Activated CD4-positive, alpha-beta T cell treated with anti-CD3 and anti-CD28 coated beads, Interleukin-2, Interleukin-6, amounts not matched to agents 100 ng/mL and 50 ng/mL, durations not matched to agents 16 hours and 8 hours (primary cell): Measurements from ENCODE around the gene ELOF1.

ENCODE experiments used
- DNase-seq: peaks from one replicate; pipeline ENCODE4 v3.0.0-alpha.2; 2020

ELOF1 gene

GRCh38 chr19:11534538-11534937 is 24.5 kb downstream of the ELOF1 start:
- no peak for DNase-seq

- peak; percentile 70 for DNase-seq
Measured at GRCh38 chr19:11530432-11530831, 28.6 kb downstream of the ELOF1 start.

DNA sequence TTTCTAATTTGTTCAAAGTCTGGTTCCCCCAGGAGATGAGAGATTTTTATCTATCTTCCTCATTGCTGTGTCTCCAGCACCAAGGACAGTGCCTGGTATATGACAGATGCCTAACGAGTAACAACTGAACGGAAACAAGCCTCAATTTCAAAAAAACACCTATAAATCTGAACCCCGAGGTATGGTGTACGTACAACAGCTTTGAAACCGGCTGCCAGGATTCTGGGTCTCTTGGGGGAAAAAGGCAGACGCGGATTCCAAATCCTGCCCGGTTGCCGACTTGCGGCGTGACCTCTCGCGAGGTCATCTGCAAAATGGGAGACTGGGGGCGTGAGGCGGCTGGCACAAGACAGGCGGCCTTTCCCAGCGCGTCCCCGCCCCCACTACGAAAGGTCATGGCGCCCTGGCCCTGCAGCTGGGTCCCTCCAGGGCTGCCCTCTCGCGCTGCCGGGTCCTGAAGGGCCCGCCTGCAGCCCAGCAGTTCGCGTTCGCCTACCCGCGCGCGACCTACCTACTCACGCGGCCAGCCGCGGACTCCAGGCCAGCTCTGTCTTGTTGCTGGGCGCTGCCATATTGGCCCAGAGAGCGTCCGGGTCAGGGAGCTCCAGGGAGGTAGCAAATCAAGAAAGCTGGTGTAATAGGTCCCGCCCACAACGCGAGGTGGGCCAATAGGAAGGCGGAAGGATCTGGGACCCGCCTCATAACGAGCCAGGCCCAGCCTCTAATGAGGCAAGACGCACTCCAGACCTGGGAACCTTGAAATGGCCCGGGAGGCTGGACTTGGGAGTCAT is 30.3 kb downstream of the ELOF1 start, which contains the start of gene ECSIT:
TSS of gene ECSIT (minus strand) at position 584 of the 791 bp plus-strand sequence. CDS start 9,964 bp downstream, outside the sequence.
- peak; percentile 98 for DNase-seq

DNA sequence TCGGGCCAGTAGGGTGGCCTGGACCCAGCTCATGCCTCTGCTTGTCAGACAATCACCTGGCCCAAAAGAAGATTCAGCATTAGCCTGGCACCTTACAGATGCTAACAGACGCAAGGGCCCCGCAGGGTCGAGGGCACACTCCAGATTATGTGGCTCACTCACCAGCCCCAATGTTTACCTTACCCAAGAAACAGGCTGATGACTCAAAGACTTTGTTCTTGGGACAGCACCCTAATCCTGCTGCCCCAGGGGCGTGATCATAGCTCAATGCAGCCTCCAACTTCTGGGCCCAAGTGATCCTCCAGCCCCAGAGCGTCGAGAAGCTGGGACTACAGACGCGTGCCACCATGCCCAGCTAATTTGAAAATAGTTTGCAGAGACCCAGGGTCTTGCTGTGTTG is 39.9 kb downstream of the ELOF1 start:
- no peak for DNase-seq

GRCh38 chr19:11513946-11514345 is 45.1 kb downstream of the ELOF1 start:
- no peak for DNase-seq

- DNase-seq: no peak
Measured at GRCh38 chr19:11510444-11510843, 48.6 kb downstream of the ELOF1 start.

DNA sequence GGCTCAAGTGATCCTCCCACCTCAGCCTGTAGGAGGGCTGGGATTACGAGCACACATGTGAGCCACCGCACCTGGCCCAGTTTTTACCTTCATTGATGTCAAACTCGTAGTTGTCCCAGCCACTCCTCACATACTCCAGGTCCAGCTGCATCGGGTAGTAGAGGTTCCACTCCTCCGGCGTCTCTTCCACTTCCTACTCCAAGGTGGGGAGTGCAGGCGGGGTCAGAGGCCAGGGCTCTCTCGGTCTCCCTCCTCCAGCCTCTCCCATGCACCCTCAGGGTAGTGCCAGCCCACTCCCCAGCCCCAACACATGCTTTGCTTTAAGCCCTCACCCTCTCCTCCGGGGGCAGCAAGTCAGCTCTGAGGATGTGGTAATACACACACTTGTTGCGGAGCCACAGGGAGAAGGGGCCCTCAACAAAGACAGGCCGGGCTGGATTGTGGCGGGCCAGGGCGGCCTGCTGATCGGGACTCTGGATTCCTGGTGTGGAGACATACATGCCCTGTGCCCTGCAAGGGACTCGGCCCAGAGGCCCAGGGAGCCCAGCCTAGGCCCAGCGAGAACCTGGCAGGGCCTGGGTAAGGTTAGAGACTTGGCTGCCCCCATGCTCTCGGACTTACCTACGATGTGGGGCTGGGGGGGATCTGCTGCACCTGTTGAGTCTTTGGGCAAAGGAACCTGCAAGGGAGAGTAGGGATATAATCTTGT is 51.5 kb downstream of the ELOF1 start:
- no peak for DNase-seq

- no peak for DNase-seq
Measured at GRCh38 chr19:11506967-11507366, 52.1 kb downstream of the ELOF1 start.

DNA sequence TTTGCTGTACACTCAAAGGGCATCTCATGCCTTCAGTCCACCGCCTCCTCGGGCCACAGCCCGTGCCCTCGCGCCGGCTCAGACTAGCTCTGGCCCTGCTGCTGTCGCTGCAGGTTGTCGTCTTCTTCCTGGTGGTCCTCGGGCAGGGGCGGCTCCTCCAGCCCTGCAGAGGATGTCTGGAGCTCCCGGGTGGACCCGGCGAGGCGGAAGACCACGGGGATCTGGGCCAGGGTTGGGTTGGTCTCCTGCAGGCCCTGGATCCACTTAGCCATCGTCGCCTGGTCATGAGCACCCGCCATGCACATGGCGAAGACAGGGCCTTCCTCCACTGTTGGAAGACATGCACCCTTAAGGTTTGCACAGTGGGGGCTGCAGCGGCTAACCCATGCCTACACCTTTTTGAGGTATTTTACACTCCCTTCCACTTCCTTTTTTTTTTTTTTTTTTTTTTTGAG is 52.9 kb downstream of the ELOF1 start:
- no peak for DNase-seq

GRCh38 chr19:11505504-11506100 is 53.4 kb downstream of the ELOF1 start, which contains the start of gene ZNF653:
Gene ZNF653 (minus strand): TSS chr19:11505839. CDS start chr19:11505786, 53 bp downstream.
- DNase-seq: peak; percentile 97

DNA sequence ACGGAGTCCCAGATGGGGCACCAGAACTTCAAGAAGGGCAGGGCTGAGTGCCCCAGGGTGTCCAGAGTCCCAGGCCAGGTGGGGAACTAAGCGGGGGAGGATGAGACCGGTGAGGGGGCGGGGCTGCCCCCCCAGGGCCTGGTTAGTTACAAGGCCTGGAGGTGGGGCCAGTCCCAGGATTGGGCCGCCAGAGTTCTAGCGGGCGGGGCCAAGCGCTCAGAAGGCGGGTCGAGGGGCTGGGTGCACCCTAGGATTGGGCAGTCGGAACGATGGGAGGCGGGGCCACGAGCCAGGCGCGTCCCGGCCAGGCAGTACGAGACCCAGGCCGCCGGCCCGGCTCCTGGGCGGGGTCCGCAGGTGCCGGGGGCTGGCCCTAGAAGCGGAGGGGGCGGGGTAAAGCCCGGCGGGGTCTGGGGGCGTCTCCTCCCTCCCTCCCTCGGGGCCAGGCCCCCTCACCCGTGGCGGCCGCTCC is 54.0 kb downstream of the ELOF1 start:
- DNase-seq: peak; percentile 98

GRCh38 chr19:11504502-11505031 is 54.5 kb downstream of the ELOF1 start:
- DNase-seq: no peak
